ENCODE measurements around the gene MC3R.
A peak's percentile ranks its signal among the peaks of the same experiment; 100 is the strongest.
"Not testable (repeated sequence)": the region's sequence is repeated elsewhere in the genome, so short reads cannot be mapped to it uniquely, and the experiment has no call there.

MC3R gene

DNA sequence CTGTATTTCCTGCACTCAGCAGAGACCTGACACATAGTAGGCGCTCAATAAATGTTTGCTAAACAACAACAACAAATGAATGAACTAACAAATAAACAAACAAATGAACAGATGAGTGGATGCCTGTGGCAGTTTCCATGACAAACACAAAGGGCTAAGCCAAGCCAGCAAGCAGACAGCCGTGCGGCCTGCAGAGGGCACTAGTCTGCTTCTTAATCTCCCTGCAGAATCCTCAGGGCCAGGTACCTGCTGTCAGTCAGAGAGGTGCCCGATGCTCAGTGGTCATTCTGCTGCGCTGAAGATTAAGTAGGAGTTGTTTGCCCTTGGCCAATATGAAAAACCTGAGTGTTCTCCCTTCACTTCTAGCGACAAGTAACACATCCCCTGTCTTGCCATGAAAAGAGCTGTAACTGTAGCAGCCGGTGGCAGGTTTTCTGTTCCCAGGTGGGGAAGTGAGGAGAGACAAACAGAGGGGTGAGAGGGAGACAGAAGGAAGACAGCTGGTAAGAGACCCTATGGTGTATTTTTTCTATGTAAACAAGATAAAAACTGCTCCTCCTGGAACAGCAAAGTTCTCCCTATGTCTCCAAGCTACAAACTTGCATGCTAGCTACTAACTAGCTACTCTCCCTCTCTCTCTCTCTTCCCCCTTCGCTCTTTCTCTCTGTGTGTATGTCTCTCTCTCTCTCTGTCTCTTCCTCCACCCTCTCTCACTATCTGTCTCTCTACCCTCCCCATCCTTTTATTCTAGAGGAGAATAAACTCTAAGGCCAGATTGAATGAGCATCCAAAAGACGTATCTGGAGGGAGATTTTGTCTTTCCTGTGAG is at the start of gene MC3R:
TSS of gene MC3R (plus strand) at position 779 of the 829 bp plus-strand sequence. CDS start 112 bp downstream, outside the sequence.
- peak; percentile 33 for DNase-seq

- no peak for DNase-seq
Measured at GRCh38 chr20:56200456-56200855, 48.1 kb upstream of the MC3R start.

DNA sequence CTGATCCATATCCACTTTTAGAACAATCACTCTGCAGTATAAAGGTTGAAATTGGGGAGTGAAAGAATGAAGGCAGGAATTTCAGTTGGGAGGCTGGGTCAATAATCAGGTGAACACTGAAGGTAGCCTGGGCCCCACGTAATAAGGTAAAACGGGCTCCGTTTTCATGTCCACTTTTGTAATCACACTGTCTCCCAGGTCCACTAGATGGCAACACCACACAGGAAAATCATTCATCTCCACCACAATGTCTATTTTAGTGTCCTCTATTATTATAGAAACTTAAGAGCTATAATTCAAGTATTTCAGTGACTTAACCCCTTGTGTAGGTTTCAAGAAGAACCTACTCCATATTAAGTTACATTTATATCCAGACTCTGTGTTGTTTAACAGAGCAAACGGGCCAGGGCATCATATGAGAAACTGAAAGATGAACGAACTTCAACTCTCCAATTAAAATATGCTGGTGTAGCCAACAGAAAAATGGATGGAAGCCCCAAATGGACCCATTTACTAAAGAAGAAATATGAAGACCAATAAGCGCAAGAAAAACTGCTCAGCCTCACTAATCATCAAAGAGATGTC is 45.9 kb upstream of the MC3R start:
- DNase-seq = no peak

GRCh38 chr20:56204206-56204605 is 44.3 kb upstream of the MC3R start:
- no peak for DNase-seq

DNA sequence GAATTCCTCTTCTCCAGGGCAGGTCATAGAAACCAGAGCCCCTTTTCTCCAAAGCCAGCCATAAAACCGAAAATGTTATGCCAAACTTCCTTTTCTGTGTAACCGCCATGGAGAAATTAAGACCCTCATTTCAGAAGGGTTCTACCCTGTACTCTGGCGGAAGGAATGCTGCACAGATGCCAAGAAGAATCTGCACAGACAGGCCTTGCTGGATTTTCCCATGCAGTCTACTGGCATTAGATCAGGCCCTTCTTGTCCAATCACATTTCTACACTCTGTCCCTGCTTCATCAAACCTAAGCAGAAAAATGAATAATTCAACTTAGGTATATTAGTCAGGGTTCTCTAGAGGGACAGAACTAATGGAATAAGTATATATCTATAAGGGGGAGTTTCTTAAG is 43.2 kb upstream of the MC3R start:
- DNase-seq = no peak

GRCh38 chr20:56207656-56208055 is 40.9 kb upstream of the MC3R start:
- DNase-seq = no peak

DNA sequence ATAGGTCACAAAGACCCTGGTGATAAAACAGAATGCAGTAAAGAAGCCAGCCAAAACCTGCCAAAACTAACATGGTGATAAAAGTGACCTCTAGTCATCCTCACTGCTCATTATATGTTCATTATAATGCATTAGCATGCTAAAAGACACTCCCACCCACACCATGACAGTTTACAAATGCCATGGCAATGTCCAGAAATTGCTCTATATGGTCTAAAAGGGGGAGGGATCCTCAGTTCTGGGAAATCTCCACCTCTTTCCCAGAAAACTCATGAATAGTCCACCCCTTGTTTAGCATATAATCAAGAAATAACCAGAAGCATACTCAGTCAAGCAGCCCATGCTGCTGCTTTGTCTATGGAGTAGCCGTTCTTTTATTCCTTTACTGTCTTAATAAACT is 40.4 kb upstream of the MC3R start:
- DNase-seq = no peak

- no peak for DNase-seq
Measured at GRCh38 chr20:56211051-56211450, 37.5 kb upstream of the MC3R start.

GRCh38 chr20:56212091-56212490 is 36.4 kb upstream of the MC3R start:
- no peak for DNase-seq

DNA sequence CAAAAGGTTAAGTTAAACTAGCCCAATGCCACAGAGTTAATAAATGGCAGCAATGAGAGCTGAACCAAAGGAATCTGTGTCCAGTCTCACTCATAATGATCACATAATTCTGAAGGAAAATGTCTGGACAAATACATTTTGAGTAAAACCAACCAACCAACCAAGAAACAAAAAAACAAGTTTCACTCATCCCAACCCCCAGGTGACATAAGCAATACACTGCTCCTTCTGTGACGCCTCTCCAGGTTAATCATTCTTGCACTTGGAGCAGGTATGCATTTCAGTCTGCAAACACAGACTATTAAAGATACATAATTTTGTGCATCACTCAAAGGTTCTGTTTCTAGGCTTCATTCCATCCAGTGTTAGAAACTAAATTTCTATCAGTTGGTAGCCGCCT is 35.2 kb upstream of the MC3R start:
- no peak for DNase-seq

GRCh38 chr20:56215115-56215514 is 33.4 kb upstream of the MC3R start:
- DNase-seq = no peak

- no peak for DNase-seq
Measured at GRCh38 chr20:56217829-56218228, 30.7 kb upstream of the MC3R start.

DNA sequence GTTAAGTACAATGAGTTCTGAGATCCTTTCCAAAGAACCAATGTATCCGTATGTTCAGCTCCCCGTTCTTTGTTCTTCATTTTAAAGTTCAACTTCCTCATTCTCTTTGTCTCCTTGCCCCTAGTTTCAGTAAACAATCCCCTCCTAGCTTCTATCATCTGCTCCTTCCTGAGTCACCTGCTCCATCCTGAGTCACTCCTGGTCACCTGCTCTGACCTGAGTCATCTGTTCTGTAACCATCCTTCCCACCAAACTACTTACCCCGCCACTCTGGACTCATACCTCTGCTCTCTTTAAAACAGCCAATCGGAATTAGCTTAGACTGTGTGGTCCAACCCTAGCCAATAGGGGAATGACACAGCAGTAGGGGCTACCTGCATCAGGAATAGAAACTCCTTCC is 27.3 kb upstream of the MC3R start:
- DNase-seq = not testable (repeated sequence)

GRCh38 chr20:56222201-56222600 is 26.3 kb upstream of the MC3R start:
- DNase-seq = no peak

GRCh38 chr20:56222945-56223344 is 25.6 kb upstream of the MC3R start:
- no peak for DNase-seq

DNA sequence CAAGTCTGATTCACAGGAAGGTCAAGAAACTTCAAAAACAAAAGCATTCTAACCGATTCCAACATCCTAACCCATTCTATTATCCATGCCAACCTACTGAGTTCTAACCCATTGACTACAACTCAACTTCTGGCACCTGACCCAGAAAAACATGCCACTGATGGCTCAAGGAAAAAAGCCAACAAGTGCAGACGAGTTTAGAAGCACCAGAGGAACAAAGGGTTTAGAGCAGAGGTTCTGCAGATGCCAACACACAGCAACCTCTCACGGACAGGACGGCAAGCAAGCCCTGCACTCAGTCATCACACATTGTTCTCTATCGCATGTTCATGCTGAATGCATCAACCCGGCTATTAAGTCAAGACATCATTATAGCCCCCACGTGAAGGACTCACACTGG is 25.2 kb upstream of the MC3R start:
- DNase-seq = no peak

DNA sequence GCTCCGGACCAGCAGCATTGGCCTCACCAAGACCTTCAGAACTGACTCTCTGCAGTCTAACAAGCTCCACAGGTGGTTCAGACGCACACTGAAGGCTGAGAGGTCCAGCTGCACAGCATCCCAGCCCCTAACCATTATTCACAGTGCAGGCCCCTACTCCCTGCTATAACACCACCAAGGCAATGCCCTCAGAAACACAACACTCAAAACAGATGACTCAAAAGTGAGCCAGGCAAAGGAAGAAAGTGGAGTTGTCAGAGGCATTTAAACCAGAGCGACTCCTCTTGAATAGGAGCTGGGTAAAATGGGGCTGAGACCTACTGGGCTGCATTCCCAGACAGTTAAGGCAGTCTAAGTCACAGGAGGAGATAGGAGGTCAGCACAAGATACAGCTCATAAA is 20.5 kb upstream of the MC3R start:
- DNase-seq = no peak

DNA sequence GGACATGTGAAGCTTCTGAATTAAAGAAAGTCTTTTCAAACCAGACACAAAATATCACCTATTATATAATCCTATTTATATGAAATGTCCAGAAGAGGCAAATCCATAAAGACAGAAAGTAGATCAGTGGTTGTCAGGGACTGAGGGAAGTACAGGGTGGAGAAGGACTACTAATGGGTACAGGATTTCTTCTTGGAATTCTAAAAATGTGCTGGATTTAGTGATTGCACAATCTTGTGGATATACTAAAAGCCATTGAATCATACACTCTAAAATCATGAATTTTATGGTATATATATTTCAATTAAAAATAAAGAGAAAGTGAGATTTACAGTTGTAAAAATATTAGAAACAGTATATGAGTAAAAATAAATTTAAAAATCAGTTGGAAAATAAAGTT is 18.7 kb upstream of the MC3R start:
- no peak for DNase-seq

DNA sequence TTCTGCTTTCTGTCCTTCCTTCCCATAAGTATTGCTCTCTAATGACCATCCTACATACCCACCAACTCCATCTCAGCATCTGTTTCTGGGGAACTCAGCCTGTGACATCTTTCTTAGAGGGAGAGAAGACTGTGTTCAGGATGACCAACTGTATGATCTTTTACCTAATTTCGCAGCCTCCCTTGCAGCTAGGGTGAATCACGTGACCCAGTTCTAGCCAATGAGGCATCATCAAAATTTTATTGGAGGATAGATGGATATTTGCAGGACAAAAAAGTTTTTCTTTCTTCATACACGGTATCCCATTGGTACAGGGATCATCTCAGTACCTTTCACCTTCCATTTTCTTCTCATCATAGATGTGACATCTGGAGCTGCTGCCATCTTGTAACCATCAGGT is 14.4 kb upstream of the MC3R start:
- DNase-seq = no peak

DNA sequence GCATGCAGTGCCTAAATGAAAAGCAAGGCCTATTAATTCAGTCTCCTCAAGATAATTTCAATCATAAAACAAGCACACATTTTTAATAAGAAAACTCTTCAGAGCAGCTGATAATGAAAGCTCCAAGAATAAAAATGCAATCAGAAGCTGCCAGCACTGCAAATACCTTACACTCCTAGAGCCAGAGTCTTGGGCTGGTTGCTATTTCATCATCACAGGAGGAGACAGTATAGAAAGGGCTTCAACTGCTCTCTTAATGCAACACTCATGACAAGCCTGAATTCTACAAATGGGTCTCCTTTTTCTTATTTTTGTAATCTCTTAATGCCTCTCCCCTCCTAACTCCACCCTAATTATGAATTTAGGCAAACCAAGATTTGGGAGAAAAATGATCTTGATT is 11.2 kb upstream of the MC3R start:
- no peak for DNase-seq

GRCh38 chr20:56244259-56244658 is 4.3 kb upstream of the MC3R start:
- DNase-seq = no peak

- no peak for DNase-seq
Measured at GRCh38 chr20:56245761-56246160, 2.8 kb upstream of the MC3R start.

DNA sequence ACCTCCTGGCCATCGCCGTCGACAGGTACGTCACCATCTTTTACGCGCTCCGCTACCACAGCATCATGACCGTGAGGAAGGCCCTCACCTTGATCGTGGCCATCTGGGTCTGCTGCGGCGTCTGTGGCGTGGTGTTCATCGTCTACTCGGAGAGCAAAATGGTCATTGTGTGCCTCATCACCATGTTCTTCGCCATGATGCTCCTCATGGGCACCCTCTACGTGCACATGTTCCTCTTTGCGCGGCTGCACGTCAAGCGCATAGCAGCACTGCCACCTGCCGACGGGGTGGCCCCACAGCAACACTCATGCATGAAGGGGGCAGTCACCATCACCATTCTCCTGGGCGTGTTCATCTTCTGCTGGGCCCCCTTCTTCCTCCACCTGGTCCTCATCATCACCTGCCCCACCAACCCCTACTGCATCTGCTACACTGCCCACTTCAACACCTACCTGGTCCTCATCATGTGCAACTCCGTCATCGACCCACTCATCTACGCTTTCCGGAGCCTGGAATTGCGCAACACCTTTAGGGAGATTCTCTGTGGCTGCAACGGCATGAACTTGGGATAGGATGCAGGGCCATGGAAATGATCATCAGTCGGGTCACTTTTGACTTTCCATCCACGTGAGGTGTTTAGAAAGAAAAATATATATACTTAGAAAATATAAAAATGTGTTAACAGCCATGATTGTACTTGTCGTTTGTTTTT is 868 bp downstream of the MC3R start:
- no peak for DNase-seq

- DNase-seq = no peak
Measured at GRCh38 chr20:56249956-56250355, 1.4 kb downstream of the MC3R start.
